Astrocyte (in vitro differentiated cells and primary cell): Measurements from ENCODE around the gene FCN2.

Source experiments
- CTCF ChIP-seq: IDR thresholded peaks from 2 replicates; pipeline ENCODE4 v1.5.1; 2011; ENCODE audit warnings: low read depth, mild to moderate bottlenecking, inconsistent platforms, low read length, moderate library complexity; ENCODE audit not compliant: insufficient read depth
- EZH2 ChIP-seq: IDR thresholded peaks from 2 replicates; pipeline ENCODE4 v1.6.1; 2012; ENCODE audit warnings: mild to moderate bottlenecking, low read length, inconsistent platforms; ENCODE audit not compliant: insufficient read depth

- TF ChIP-seq CTCF (no peak), EZH2 (no peak)
Measured at GRCh38 chr9:134861595-134862334, 18.8 kb upstream of the FCN2 start.
